Stomach (tissue), 9 donors: ENCODE data around the gene RRP12. TPM values are rescaled to one million over a fixed set of nuclear protein-coding genes. Genes with fewer than 3 reads are reported as not detected.

Experiments
- DNase-seq, 2 donors: peaks; one replicate each; pipeline versions ENCODE4 v3.0.0 to v3.0.0-alpha.2; 2013 to 2019
- H3K27ac ChIP-seq, 5 donors: fragments of 200-600 bp in 4 of 5; sonication (generic) in 4 of 5; one replicate each; pipeline ENCODE4 v1.5.1; 2013 to 2019; ENCODE audit warnings: mild to moderate bottlenecking in 1 of 5, moderate library complexity in 1 of 5
- H3K27me3 ChIP-seq, 3 donors: fragments of 200-600 bp; sonication (generic); one replicate each; pipeline ENCODE4 v1.5.1; 2017 to 2019; ENCODE audit warnings: mixed run types in 1 of 3
- H3K36me3 ChIP-seq, 4 donors: fragments of 200-600 bp; sonication (generic); 1 replicate in 3 of 4; 2 replicates in 1 of 4; pipeline ENCODE4 v1.5.1; 2016 to 2019
- H3K4me1 ChIP-seq, 4 donors: fragments of 200-600 bp; sonication (generic); one replicate each; pipeline ENCODE4 v1.5.1; 2016 to 2019
- H3K4me3 ChIP-seq, 4 donors: fragments of 200-600 bp; sonication (generic) in 3 of 4; one replicate each; pipeline ENCODE4 v1.5.1; 2016 to 2019; ENCODE audit warnings: mild to moderate bottlenecking in 1 of 4
- H3K9me3 ChIP-seq, 4 donors: fragments of 200-600 bp; sonication (generic); one replicate each; pipeline ENCODE4 v1.5.1; 2016 to 2019
- CTCF ChIP-seq, 7 experiments: fragments of 450-650 bp in 4 of 7; fragments of 200-600 bp in 3 of 7; sonication (generic) in 3 of 7; IDR thresholded peaks; one replicate each; pipeline ENCODE4 v1.5.1; 2016 to 2019; ENCODE audit warnings: antibody characterized with exemption in 7 of 7, control low read depth in 2 of 7, mild to moderate bottlenecking in 1 of 7
- EP300 ChIP-seq: sonication (generic); formaldehyde crosslinking; IDR thresholded peaks from one replicate; pipeline ENCODE4 v1.6.1; 2017; ENCODE audit warnings: antibody characterized with exemption
- POLR2A ChIP-seq, 4 donors: fragments of 450-650 bp; IDR thresholded peaks; one replicate each; pipeline ENCODE4 v1.6.1; 2016; ENCODE audit warnings: antibody characterized with exemption in 4 of 4, control low read depth in 2 of 4, mild to moderate bottlenecking in 1 of 4, moderate library complexity in 1 of 4
- POLR2AphosphoS5 ChIP-seq, 3 donors: sonication (generic); formaldehyde crosslinking; IDR thresholded peaks; one replicate each; pipeline ENCODE4 v1.6.1; 2016; ENCODE audit warnings: antibody characterized with exemption in 3 of 3
- WGBS, 5 donors: extraction: QIAGEN DNeasy Blood & Tissue Kit in 3 of 5; methylation state at CpG; one replicate each; pipeline versions ENCODE4 v1.1.5 to v1.1.7; 2013 to 2018; 5-methylcytosine and 5-hydroxymethylcytosine counted together
- intact Hi-C: fragments of 100-400 bp; cut with DNase I; formaldehyde crosslinking; loops from one replicate; pipeline ENCODE4 v1.15.1; 2023; ENCODE audit warnings: low total_unique reads
- polyA plus RNA-seq, 3 donors: library from polyadenylated mRNA; stranded (reverse); fragments of 200-250 nt; gene quantifications; one replicate each; pipeline ENCODE4 v1.2.3, GENCODE V29; 2013
- total RNA-seq, 5 donors: library from RNA; depleted of rRNA; stranded (reverse); fragments of >200 nt; gene quantifications; one replicate each; pipeline versions ENCODE4 v1.1.0 to v1.2.3, GENCODE V29; 2014 to 2016
- donor health status: healthy with polysubstance abuse.
- donor health status: Bipolar disorder and iron deficiency.
- donor health status: healthy.

Gene RRP12
- total and polyA plus RNA-seq, 8 donors, result 3.5 to 22.2 (median 14.4) TPM

DNA sequence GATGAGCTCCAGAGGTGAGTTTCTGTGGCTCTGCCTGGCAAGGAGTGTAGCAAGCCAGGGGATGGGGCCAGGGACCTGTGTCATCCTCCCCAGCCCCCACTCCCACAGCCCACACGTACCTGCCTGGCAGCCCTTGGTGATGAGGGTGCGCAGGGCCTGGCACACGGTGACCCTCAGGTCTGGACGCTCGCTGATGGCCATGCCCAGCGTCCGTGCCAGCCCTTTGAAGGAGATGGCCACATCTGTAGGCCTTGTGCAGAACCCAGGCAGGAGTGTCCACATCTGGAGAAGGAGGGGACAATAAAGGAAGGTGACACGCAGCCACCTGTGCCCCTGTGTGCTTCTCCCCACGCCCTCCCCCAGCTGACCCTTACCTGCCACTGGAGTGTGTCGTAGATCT is 27.7 kb downstream of the RRP12 start:
- peaks cover 59 to 98% (median 97%) of the 10 kb centered on the region in 4 donors for H3K36me3 ChIP-seq
- TF ChIP-seq POLR2AphosphoS5 (IDR thresholded peaks at IDR 0.05) (no peak), EP300 (no peak), CTCF (IDR thresholded peaks at IDR 0.05) (no peak), POLR2A (IDR thresholded peaks at IDR 0.05) (no peak)
- no peaks in the 10 kb centered on the region for H3K4me1 ChIP-seq
- H3K27ac ChIP-seq, result no peak overlapping the region
- intact Hi-C loops, result no loop called here
- no peak overlapping the region for H3K4me3 ChIP-seq
- no peak for DNase-seq
- 94 to 98% (median 97%) methylated on average over 6 to 10 of the region's 10 CpGs for WGBS, 5 donors
- H3K27me3 ChIP-seq, result no peaks in the 10 kb centered on the region
- no peaks in the 10 kb centered on the region for H3K9me3 ChIP-seq

GRCh38 chr10:97372233-97372875 is 28.8 kb downstream of the RRP12 start:
- 93 to 99% (median 95%) methylated on average over 7 of the region's 7 CpGs for WGBS, 5 donors
- H3K4me1 ChIP-seq, result no peaks in the 10 kb centered on the region
- no peak overlapping the region for H3K4me3 ChIP-seq
- no peaks in the 10 kb centered on the region for H3K27me3 ChIP-seq
- H3K27ac ChIP-seq, result no peak overlapping the region
- intact Hi-C loops, result no loop called here
- no peaks in the 10 kb centered on the region for H3K9me3 ChIP-seq
- DNase-seq, result no peak
- TF ChIP-seq CTCF (IDR thresholded peaks at IDR 0.05) (no peak), POLR2A (IDR thresholded peaks at IDR 0.05) (no peak), POLR2AphosphoS5 (IDR thresholded peaks at IDR 0.05) (no peak), EP300 (no peak)
- H3K36me3 ChIP-seq, result peaks cover 53 to 98% (median 97%) of the 10 kb centered on the region in 4 donors

GRCh38 chr10:97371696-97372095 is 29.4 kb downstream of the RRP12 start:
- Histone ChIP-seq H3K4me1 (peaks cover 0 to 4% (median 0%) of the 10 kb centered on the region in 4 donors), H3K9me3 (no peaks in the 10 kb centered on the region), H3K27ac (no peak overlapping the region), H3K27me3 (no peaks in the 10 kb centered on the region), H3K36me3 (peaks cover 53 to 98% (median 97%) of the 10 kb centered on the region in 4 donors), H3K4me3 (no peak overlapping the region)
- no peak for DNase-seq
- no peak for TF ChIP-seq POLR2AphosphoS5 (IDR thresholded peaks at IDR 0.05)
- TF ChIP-seq CTCF (IDR thresholded peaks at IDR 0.05), result no peak
- no peak for TF ChIP-seq EP300
- TF ChIP-seq POLR2A (IDR thresholded peaks at IDR 0.05), result no peak
- intact Hi-C loops, result no loop called here
- WGBS, 5 donors, result 89 to 96% (median 95%) methylated on average over 6 to 7 of the region's 7 CpGs

DNA sequence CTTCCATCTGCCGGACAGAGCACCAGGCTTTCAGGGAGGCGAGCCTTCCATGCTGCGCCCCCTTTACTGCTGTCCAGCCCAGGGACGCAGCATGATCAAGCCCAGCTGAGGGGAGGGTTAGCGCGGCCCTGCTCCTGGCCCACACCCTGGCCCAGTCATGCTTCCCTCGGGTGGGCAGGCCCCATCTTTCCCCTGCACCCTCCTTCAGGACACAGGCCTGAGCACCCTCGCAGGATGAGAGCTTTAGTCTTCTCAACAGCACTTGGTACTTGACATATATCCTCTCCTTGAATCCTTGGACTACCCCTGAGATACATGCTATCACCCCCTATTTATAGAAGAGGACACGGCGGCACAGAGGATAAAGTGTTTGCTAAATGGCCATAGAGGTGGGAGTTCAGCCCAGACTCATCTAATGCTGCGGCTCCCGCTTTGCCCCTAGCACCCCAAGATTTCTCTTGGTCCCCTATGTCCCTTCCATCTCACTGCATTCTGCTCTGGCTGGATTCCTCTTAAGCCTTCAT is 34.0 kb downstream of the RRP12 start:
- 92 to 97% (median 94%) methylated on average over 12 of the region's 12 CpGs for WGBS, 5 donors
- Histone ChIP-seq H3K27ac (peak overlapping the region in 1 of 5 donors; percentile 77), H3K27me3 (no peaks in the 10 kb centered on the region), H3K36me3 (peaks cover 52 to 100% (median 99%) of the 10 kb centered on the region in 4 donors), H3K9me3 (no peaks in the 10 kb centered on the region), H3K4me3 (no peak overlapping the region), H3K4me1 (peaks cover 0 to 24% (median 0%) of the 10 kb centered on the region in 4 donors)
- intact Hi-C loops, result no loop called here
- TF ChIP-seq POLR2A (IDR thresholded peaks at IDR 0.05) (no peak), CTCF (IDR thresholded peaks at IDR 0.05) (no peak), POLR2AphosphoS5 (IDR thresholded peaks at IDR 0.05) (no peak), EP300 (no peak)
- no peak for DNase-seq
